Measurements from ENCODE around the gene SNX20. TPM values are rescaled to one million over a fixed set of nuclear protein-coding genes. Genes with fewer than 3 reads are reported as not detected.

Gene SNX20
- total and polyA plus RNA-seq, 2 of the 13 experiments (the other 11 are each of a cell fraction or from before 2014, with no cell fraction given) = not detected

DNA sequence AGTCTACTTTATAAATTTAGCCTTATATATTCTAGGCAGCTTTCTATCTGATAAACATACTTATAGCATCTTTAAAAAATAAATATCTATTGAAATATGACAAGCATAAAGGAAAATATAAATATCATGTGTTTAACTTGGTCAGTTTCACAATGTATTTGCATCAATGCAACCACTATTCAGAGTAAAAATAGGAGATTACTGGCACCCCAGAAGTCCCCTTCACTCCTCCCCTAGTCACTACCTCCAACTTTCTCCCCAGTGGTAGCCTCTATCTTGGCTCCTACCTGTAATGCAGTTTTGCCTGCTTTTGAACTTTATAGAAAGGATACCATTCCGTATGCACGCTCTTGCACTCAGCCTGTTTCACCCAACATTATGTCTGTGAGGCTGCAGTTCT, 9.1 kb upstream of the SNX20 start (continued):
- TF ChIP-seq, protein P1, sequence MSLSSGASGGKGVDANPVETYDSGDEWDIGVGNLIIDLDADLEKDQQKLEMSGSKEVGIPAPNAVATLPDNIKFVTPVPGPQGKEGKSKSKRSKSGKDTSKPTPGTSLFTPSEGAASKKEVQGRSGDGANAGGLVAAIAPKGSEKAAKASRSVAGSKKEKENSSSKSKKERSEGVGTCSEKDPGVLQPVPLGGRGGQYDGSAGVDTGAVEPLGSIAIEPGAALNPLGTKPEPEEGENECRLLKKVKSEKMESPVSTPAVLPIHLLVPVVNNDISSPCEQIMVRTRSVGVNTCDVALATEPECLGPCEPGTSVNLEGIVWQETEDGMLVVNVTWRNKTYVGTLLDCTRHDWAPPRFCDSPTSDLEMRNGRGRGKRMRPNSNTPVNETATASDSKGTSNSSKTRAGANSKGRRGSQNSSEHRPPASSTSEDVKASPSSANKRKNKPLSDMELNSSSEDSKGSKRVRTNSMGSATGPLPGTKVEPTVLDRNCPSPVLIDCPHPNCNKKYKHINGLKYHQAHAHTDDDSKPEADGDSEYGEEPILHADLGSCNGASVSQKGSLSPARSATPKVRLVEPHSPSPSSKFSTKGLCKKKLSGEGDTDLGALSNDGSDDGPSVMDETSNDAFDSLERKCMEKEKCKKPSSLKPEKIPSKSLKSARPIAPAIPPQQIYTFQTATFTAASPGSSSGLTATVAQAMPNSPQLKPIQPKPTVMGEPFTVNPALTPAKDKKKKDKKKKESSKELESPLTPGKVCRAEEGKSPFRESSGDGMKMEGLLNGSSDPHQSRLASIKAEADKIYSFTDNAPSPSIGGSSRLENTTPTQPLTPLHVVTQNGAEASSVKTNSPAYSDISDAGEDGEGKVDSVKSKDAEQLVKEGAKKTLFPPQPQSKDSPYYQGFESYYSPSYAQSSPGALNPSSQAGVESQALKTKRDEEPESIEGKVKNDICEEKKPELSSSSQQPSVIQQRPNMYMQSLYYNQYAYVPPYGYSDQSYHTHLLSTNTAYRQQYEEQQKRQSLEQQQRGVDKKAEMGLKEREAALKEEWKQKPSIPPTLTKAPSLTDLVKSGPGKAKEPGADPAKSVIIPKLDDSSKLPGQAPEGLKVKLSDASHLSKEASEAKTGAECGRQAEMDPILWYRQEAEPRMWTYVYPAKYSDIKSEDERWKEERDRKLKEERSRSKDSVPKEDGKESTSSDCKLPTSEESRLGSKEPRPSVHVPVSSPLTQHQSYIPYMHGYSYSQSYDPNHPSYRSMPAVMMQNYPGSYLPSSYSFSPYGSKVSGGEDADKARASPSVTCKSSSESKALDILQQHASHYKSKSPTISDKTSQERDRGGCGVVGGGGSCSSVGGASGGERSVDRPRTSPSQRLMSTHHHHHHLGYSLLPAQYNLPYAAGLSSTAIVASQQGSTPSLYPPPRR (CRISPR knock-in tag; IDR thresholded peaks at IDR 0.05; ENCODE audit: borderline replicate concordance) = no peak
- TF ChIP-seq, protein P2, sequence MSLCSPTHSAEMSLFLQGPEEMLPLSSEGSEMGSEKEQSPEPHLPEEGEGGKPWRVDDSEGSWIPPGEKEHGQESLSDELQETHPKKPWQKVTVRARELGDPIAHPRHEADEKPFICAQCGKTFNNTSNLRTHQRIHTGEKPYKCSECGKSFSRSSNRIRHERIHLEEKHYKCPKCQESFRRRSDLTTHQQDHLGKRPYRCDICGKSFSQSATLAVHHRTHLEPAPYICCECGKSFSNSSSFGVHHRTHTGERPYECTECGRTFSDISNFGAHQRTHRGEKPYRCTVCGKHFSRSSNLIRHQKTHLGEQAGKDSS (CRISPR knock-in tag; IDR thresholded peaks at IDR 0.05; ENCODE audit: borderline replicate concordance, low read depth) = no peak
- TF ChIP-seq STAG1 (CRISPR knock-in tag; IDR thresholded peaks at IDR 0.05) (no peak), ZNF460 (CRISPR knock-in tag; IDR thresholded peaks at IDR 0.05; ENCODE audit: borderline replicate concordance) (no peak)

DNA sequence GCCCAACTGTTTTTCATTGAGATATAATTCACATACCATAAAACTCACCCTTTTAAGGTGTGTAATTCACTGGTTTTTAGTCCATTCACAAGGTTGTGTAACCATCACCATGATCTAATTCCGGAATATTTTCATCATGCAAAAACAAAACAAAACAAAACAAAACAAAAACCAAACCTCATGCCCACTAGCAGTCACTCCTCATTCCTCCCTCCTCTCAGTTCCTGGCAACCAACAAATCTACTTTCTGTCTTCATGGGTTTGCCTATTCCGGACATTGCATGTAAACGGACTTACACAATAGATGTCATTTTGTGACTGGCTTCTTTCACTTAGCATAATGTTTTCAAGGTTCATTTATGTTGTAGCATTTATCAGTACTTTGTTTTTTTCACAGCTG, 7.8 kb upstream of the SNX20 start:
- FAIRE-seq (no peak), ATAC-seq (no peak), DNase-seq (ENCODE audit: low spot score) (no peak)
- Histone ChIP-seq H3K9me3 (ENCODE audit: low read length) (no peaks in the 10 kb centered on the region), H4K20me1 (ENCODE audit: insufficient read depth, low read length) (no peaks in the 10 kb centered on the region), H3K9ac (ENCODE audit: insufficient read depth, low read depth, low read length) (no peak overlapping the region), H3K4me2 (ENCODE audit: low read depth, low read length) (no peak overlapping the region), H3K27ac (ENCODE audit: extremely low read length, insufficient read depth, low read length) (no peak overlapping the region), H3K4me3 (replicated peaks in 1 of 3; ENCODE audit: insufficient read depth in 1 of 3, low read depth in 2 of 3, low read length in 3 of 3) (no peak overlapping the region), H3K36me3 (replicated peaks in 1 of 2; ENCODE audit: control insufficient read depth in 1 of 2, insufficient read depth in 2 of 2, low read length in 2 of 2) (no peaks in the 10 kb centered on the region), H3K27me3 (ENCODE audit: control insufficient read depth in 1 of 2, insufficient read depth in 2 of 2, low read length in 2 of 2) (peaks cover 7 to 59% of the 10 kb centered on the region in 2 experiments), H3K79me2 (ENCODE audit: insufficient read depth, low read length) (no peaks in the 10 kb centered on the region), H3K4me1 (ENCODE audit: insufficient read depth, low read length) (peaks cover 15% of the 10 kb centered on the region), H2AFZ (ENCODE audit: low read length) (no peak overlapping the region)
- ChIA-PET CTCF (ENCODE audit: low intra/inter-chr PET ratio, low total read pairs) (no interaction called here), POLR2A (no interaction called here)
- WGBS (ENCODE audit: low lambda C conversion rate) = 39% methylated on average over 3 of the region's 3 CpGs
- TF ChIP-seq TSC22D2 (CRISPR knock-in tag; IDR thresholded peaks at IDR 0.05; ENCODE audit: borderline replicate concordance) = no peak
- in situ Hi-C loops (cut with HindIII; ENCODE audit: extremely low pct_ligation_motif_present, low pct_unique_long_range_greater_than_20kb) = no loop called here
- intact Hi-C loops (cut with micrococcal nuclease; ENCODE audit: unreplicated experiment) = no loop called here
- no TSS peak for BruUV-seq (replicated peaks)

Data from HepG2 (cell line).